Peyer's patch (tissue), 4 donors: Measurements from ENCODE around the gene CLIC1. TPM values are rescaled to one million over a fixed set of nuclear protein-coding genes. Genes with fewer than 3 reads are reported as not detected.

ENCODE experiments used
- DNase-seq, 3 donors: peaks; one replicate each; pipeline ENCODE4 v3.0.0-alpha.2; 2017 to 2019
- H3K27ac ChIP-seq, 4 donors: fragments of 200-600 bp; sonication (generic); one replicate each; pipeline ENCODE4 v1.5.1; 2016 to 2019
- H3K27me3 ChIP-seq, 2 donors: fragments of 200-600 bp; sonication (generic); one replicate each; pipeline ENCODE4 v1.5.1; 2019
- H3K36me3 ChIP-seq, 3 donors: fragments of 200-600 bp; sonication (generic); one replicate each; pipeline ENCODE4 v1.5.1; 2016 to 2019
- H3K4me1 ChIP-seq, 4 donors: fragments of 200-600 bp; sonication (generic); one replicate each; pipeline ENCODE4 v1.5.1; 2016 to 2019
- H3K4me3 ChIP-seq, 4 donors: fragments of 200-600 bp; sonication (generic); 1 replicate in 3 of 4; 2 replicates in 1 of 4; pipeline ENCODE4 v1.5.1; 2016 to 2019; ENCODE audit warnings: mild to moderate bottlenecking in 1 of 4
- H3K9me3 ChIP-seq, 4 donors: fragments of 200-600 bp; sonication (generic); one replicate each; pipeline ENCODE4 v1.5.1; 2016 to 2019; ENCODE audit warnings: mild to moderate bottlenecking in 1 of 4
- CTCF ChIP-seq, 6 experiments: fragments of 450-650 bp in 4 of 6; fragments of 200-600 bp in 2 of 6; sonication (generic) in 1 of 6; IDR thresholded peaks; one replicate each; pipeline ENCODE4 v1.5.1; 2017 to 2019; ENCODE audit warnings: antibody characterized with exemption in 6 of 6, mild to moderate bottlenecking in 3 of 6, moderate library complexity in 1 of 6
- POLR2A ChIP-seq, 2 donors: fragments of 450-650 bp; IDR thresholded peaks; one replicate each; pipeline ENCODE4 v1.5.1; 2017; ENCODE audit warnings: antibody characterized with exemption in 2 of 2, mild to moderate bottlenecking in 2 of 2, moderate library complexity in 2 of 2
- total RNA-seq, 4 donors: library from RNA; depleted of rRNA; stranded (reverse); fragments of >200 nt; gene quantifications; one replicate each; pipeline ENCODE4 v1.1.0, GENCODE V29; 2016

CLIC1 gene
- total RNA-seq, 4 donors from 2014 or later = 207 to 307 (median 270) TPM

GRCh38 chr6:31777667-31778050 is 41.3 kb upstream of the CLIC1 start:
- Histone ChIP-seq H3K27me3 (no peaks in the 10 kb centered on the region), H3K36me3 (peaks cover 0 to 47% (median 0%) of the 10 kb centered on the region in 3 donors), H3K4me3 (no peak overlapping the region), H3K27ac (peak overlapping the region; percentile 45 to 76 (median 56)), H3K9me3 (no peaks in the 10 kb centered on the region), H3K4me1 (peaks cover 0 to 30% (median 8%) of the 10 kb centered on the region in 4 donors)
- no peak for TF ChIP-seq POLR2A (IDR thresholded peaks at IDR 0.05)
- TF ChIP-seq CTCF (IDR thresholded peaks at IDR 0.05) = no peak
- no peak for DNase-seq

- H3K4me1 ChIP-seq = peaks cover 0 to 31% (median 8%) of the 10 kb centered on the region in 4 donors
- H3K27me3 ChIP-seq = no peaks in the 10 kb centered on the region
- H3K4me3 ChIP-seq = peak within 1 kb of the TSS in 2 of 4 donors; percentile 26 to 36
- TF ChIP-seq CTCF (IDR thresholded peaks at IDR 0.05) (peak in 2 of 6 experiments; percentile 4 to 12), POLR2A (IDR thresholded peaks at IDR 0.05) (peak; percentile 34 to 68)
- peak within 1 kb of the TSS; percentile 45 to 76 (median 56) for H3K27ac ChIP-seq
- H3K9me3 ChIP-seq = no peaks in the 10 kb centered on the region
- H3K36me3 ChIP-seq = peaks cover 0 to 42% (median 0%) of the 10 kb centered on the region in 3 donors
- peak; percentile 58 to 90 (median 85) for DNase-seq
Measured at GRCh38 chr6:31776989-31777666, 40.8 kb upstream of the CLIC1 start, which contains the start of gene VWA7. Gene VWA7 (minus strand): TSS chr6:31777328. CDS start chr6:31776779, 549 bp downstream.

GRCh38 chr6:31776485-31776988 is 40.2 kb upstream of the CLIC1 start:
- DNase-seq = no peak
- TF ChIP-seq POLR2A (IDR thresholded peaks at IDR 0.05) = no peak
- H3K4me3 ChIP-seq = peak overlapping the region in 2 of 4 donors; percentile 26 to 36
- peak overlapping the region; percentile 45 to 76 (median 56) for H3K27ac ChIP-seq
- H3K27me3 ChIP-seq = no peaks in the 10 kb centered on the region
- H3K36me3 ChIP-seq = peaks cover 0 to 36% (median 0%) of the 10 kb centered on the region in 3 donors
- no peaks in the 10 kb centered on the region for H3K9me3 ChIP-seq
- peaks cover 0 to 31% (median 8%) of the 10 kb centered on the region in 4 donors for H3K4me1 ChIP-seq

GRCh38 chr6:31775633-31776484 is 39.5 kb upstream of the CLIC1 start:
- peaks cover 0 to 31% (median 8%) of the 10 kb centered on the region in 4 donors for H3K4me1 ChIP-seq
- no peaks in the 10 kb centered on the region for H3K9me3 ChIP-seq
- H3K27ac ChIP-seq = peak overlapping the region in 2 of 4 donors; percentile 57 to 76
- TF ChIP-seq CTCF (IDR thresholded peaks at IDR 0.05) (no peak), POLR2A (IDR thresholded peaks at IDR 0.05) (no peak)
- DNase-seq = no peak
- no peaks in the 10 kb centered on the region for H3K27me3 ChIP-seq
- peaks cover 0 to 29% (median 0%) of the 10 kb centered on the region in 3 donors for H3K36me3 ChIP-seq
- peak overlapping the region in 1 of 4 donors; percentile 36 for H3K4me3 ChIP-seq

GRCh38 chr6:31775184-31775583 is 38.9 kb upstream of the CLIC1 start:
- peak in 2 of 3 donors; percentile 74 to 82 for DNase-seq
- TF ChIP-seq POLR2A (IDR thresholded peaks at IDR 0.05) (peak in 1 of 2 donors; percentile 30), CTCF (IDR thresholded peaks at IDR 0.05) (peak in 3 of 6 experiments; percentile 49 to 57 (median 56))

More at GRCh38 chr6:31775184-31775583, 38.9 kb upstream of the CLIC1 start:
- no peaks in the 10 kb centered on the region for H3K27me3 ChIP-seq
- H3K4me1 ChIP-seq = peaks cover 0 to 33% (median 8%) of the 10 kb centered on the region in 4 donors
- peak overlapping the region in 2 of 4 donors; percentile 57 to 76 for H3K27ac ChIP-seq
- H3K36me3 ChIP-seq = peaks cover 0 to 23% (median 0%) of the 10 kb centered on the region in 3 donors
- no peak overlapping the region for H3K4me3 ChIP-seq
- no peaks in the 10 kb centered on the region for H3K9me3 ChIP-seq
